ENCODE results near the gene SRI. TPM values are rescaled to one million over a fixed set of nuclear protein-coding genes. Genes with fewer than 3 reads are reported as not detected.

Gene SRI
- total RNA-seq, 1 donor from 2014 or later, result 69.0 TPM

DNA sequence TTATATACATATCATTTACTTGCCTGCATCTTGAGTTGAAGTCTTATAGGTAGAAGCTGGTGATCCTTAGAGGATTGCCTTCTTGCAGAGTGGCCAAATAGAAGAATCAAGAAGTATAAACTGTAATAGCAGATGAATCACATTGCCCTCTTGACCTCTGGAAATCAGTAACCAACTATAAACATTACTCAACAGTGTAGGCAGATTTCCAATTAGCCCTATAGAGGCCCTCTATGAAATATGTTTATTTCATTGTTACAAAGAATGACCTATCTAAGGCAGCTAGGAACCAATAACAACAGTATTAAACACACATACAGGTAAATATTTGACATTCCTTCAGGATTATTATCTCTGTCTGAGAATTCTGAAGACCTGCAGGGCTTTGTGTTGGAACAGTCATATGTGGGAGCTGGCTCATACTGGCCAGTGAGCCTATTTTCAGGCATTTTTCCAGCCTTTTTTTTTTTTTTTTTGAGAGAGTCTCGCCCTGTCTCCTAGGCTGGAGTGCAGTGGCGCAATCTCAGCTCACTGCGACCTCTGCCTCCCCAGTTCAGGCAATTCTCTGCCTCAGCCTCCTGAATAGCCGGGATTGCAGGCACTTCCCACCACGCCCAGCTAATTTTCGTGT is 7.2 kb upstream of the SRI start:
- no peak for DNase-seq (ENCODE audit: low spot score)
- intact Hi-C loops (cut with DNase I), result no loop called here

- intact Hi-C loops (cut with DNase I), result no loop called here
- no peak for DNase-seq (ENCODE audit: low spot score)
These were observed 6.4 kb upstream of the SRI start for GRCh38 chr7:88226201-88226600.

DNA sequence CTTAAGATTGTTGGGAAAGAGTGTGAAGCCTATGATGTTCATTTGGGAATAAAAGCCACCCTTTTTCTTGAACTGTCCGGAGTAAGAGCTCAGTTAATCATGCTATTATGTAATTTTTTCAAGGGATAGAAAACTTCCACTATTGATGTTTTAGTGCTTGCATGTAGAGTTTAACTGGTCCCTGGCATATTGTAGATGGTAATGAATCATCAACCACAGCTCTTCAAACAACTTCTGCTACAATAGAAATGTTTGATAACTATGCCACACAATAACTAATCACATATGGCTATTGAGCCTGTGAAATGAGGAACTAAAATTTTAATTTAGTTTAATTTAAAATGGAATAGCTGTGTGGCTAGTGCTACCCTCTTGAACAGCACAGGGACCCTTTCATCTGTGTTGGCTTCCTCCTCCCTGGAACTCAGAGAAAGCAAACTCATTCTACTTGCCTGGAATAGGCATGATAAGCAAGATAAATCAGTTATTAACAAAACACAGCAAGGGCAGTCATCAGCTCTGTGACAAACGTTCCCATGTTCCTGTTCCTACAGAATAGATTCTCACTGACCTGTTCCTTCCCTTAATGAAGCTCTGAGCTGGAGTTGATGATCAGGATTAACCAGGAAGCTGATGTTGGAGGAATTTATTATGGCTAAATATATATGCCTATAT is 4.9 kb upstream of the SRI start:
- intact Hi-C loops (cut with DNase I), result no loop called here
- DNase-seq (ENCODE audit: low spot score), result no peak

DNA sequence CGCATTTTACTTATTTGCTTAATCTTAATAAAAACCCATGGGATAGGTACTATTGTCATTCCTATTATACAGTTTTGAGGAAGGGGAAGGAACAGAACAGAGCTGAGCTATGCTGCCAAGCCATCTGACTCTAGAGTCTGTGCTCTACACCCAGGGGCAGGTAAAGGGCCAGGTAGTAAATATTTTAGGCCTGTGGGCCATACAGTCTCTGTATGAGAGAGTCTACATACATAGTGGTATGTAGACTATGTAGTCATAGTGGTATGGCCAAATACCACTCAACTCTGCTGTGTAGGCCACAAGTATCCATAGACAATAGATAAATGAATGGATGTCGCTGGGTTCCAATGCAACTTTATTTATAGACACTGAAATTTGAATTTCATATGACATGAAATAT is 3.4 kb upstream of the SRI start:
- DNase-seq (ENCODE audit: low spot score), result no peak
- intact Hi-C loops (cut with DNase I), result no loop called here

DNA sequence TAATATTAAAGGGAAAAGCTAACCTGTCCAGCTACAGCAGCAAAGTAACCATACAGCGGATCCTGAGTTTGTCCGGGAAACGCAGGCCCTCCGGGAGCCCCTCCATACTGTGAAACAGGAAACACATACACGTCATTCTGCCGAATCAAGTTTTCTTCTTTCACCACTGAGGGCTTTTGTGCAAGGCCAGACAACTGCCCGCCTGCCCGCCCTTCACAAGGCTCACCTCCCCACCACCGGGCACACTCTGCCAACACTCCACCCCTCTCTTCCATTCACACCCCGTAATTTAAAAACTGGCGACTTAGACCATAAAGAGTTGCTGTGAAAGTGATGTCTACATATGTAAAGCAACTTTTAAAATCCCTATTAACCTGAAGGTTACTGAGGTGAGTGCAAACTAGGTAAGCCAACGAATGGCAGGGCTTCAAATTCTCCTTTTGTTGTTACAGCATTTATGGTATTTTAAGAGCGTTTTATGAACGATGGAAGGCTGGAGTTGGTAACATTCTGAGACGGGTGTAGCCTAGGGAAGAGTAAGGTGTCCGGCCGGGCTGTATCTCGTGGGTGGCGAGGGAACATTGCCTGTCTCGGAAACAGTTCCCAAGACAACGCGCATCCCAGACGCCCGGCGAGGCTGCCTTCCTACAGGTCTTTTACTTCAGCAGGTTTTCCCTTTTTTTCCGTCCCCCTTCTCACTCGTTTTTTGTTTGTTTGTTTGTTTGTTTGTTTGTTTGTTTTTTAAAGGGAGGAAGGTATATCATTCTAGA is 817 bp downstream of the SRI start:
- peak; percentile 77 for DNase-seq (ENCODE audit: low spot score)
- intact Hi-C loops (cut with DNase I), result no loop called here

- intact Hi-C loops (cut with DNase I), result no loop called here
- no peak for DNase-seq (ENCODE audit: low spot score)
These were observed 1.5 kb downstream of the SRI start for GRCh38 chr7:88218429-88218745.

- intact Hi-C loops (cut with DNase I), result no loop called here
- no peak for DNase-seq (ENCODE audit: low spot score)
These were observed 2.0 kb downstream of the SRI start for GRCh38 chr7:88217675-88218428.

GRCh38 chr7:88216276-88216675 is 3.6 kb downstream of the SRI start:
- intact Hi-C loops (cut with DNase I), result no loop called here
- no peak for DNase-seq (ENCODE audit: low spot score)

DNA sequence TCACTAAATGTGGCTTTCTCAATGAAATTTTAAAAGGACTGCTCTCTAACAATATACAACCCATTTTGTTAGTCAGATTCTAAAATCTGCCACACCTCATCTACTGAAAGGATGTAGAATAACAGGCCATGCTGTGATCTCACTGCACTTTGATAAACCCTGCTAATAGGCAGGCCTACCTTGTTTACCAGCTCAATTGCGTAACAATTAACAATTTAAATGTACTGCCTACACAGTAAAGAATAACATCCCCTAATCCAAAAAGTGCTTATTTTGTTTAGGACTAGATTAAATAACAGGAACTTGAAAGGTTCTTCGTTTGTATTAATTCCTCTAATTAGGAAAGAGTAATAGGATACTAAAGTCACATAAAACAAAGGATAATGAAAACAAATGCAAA is 4.5 kb downstream of the SRI start:
- intact Hi-C loops (cut with DNase I), result no loop called here
- no peak for DNase-seq (ENCODE audit: low spot score)

GRCh38 chr7:88214456-88214855 is 5.4 kb downstream of the SRI start:
- DNase-seq (ENCODE audit: low spot score), result no peak
- intact Hi-C loops (cut with DNase I), result no loop called here

GRCh38 chr7:88212918-88213317 is 6.9 kb downstream of the SRI start:
- no peak for DNase-seq (ENCODE audit: low spot score)
- intact Hi-C loops (cut with DNase I), result no loop called here

- intact Hi-C loops (cut with DNase I), result no loop called here
- DNase-seq (ENCODE audit: low spot score), result no peak
These were observed 11.3 kb downstream of the SRI start for GRCh38 chr7:88208521-88208920.

DNA sequence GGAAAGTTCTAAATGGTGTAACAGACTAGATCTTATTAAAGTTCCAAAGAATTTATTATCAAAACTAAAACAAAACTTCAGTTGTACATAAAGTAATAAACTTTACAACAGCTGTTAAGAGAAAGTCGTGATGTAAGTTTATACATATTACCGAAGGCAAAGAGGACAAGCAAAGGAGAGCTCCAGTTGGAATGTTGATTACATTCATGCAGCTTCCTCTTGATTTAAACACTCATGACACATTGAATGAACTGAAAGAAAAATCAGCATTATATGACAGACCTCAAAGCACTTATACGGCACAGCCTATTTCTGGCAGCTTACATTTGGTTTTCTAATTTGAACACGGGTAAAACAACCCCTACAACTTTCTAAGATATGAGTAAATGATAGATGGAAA is 13.6 kb downstream of the SRI start:
- intact Hi-C loops (cut with DNase I), result no loop called here
- DNase-seq (ENCODE audit: low spot score), result no peak

DNA sequence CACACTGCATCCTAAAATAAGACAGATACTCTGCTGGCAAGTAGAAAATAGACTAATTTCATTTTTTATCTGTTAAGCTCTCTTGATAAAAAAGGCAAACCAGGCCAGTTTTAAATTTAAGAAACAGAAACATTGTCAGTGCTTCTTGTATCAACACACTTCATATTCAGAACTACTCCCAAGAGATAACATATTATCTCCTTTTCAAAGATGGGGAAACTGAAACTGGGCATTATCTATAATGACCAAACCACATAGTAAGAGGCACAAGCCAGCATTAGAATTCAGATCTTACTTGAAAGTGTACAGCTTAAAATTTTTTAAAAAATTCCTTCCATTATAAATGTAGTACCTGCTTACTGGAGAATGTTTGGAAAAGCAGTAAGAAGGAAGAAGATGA is 14.7 kb downstream of the SRI start:
- no peak for DNase-seq (ENCODE audit: low spot score)
- intact Hi-C loops (cut with DNase I), result no loop called here

GRCh38 chr7:88204525-88205110 is 15.2 kb downstream of the SRI start:
- DNase-seq (ENCODE audit: low spot score), result no peak
- intact Hi-C loops (cut with DNase I), result no loop called here

GRCh38 chr7:88203401-88203800 is 16.4 kb downstream of the SRI start:
- intact Hi-C loops (cut with DNase I), result no loop called here
- no peak for DNase-seq (ENCODE audit: low spot score)

- intact Hi-C loops (cut with DNase I), result no loop called here
These were observed 17.0 kb downstream of the SRI start for GRCh38 chr7:88202799-88203198.

GRCh38 chr7:88202278-88202677 is 17.6 kb downstream of the SRI start:
- no peak for DNase-seq (ENCODE audit: low spot score)
- intact Hi-C loops (cut with DNase I), result no loop called here

More at GRCh38 chr7:88202799-88203198, 17.0 kb downstream of the SRI start:
- DNase-seq (ENCODE audit: low spot score), result no peak

DNA sequence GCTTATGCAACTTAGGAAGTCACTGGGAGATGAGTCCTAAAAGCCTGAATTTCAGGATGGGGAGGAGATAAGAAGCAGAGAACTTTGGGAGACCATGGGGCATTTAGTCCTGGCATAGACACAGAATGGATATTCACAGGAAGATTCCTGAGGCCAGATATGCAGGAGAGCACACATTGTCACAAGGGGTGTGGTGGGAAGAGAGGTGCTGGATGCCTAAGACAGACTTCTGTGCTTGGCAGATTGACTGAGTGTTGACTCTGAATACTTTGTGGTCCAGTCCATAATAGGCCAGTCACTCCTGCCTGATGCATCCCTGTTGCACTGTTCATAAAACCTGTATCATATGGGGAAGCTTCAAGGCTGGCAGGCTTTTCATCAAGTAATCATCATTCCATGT is 18.5 kb downstream of the SRI start:
- DNase-seq (ENCODE audit: low spot score), result no peak
- intact Hi-C loops (cut with DNase I), result no loop called here

GRCh38 chr7:88200789-88201188 is 19.0 kb downstream of the SRI start:
- intact Hi-C loops (cut with DNase I), result no loop called here

More at GRCh38 chr7:88200789-88201188, 19.0 kb downstream of the SRI start:
- no peak for DNase-seq (ENCODE audit: low spot score)
